Fibroblast of lung (primary cell): ENCODE results near the gene CCDC116.

Experiments
- CTCF ChIP-seq, 2 donors: IDR thresholded peaks in 1 of 2; conservative IDR thresholded peaks in 1 of 2; 1 replicate in 1 of 2; 2 replicates in 1 of 2; pipeline ENCODE4 v1.5.1; 2011 to 2012; ENCODE audit warnings: low read length in 2 of 2, control low read depth in 1 of 2, inconsistent platforms in 1 of 2, low read depth in 1 of 2, mild to moderate bottlenecking in 1 of 2
- EZH2 ChIP-seq: IDR thresholded peaks from 2 replicates; pipeline ENCODE4 v1.5.1; 2012; ENCODE audit warnings: low read length, control low read depth, mild to moderate bottlenecking; ENCODE audit errors: missing control alignments

GRCh38 chr22:21684492-21685163 lies 52.1 kb downstream of the CCDC116 start:
- no peak for TF ChIP-seq CTCF (conservative IDR thresholded peaks at IDR 0.05 in 1 of 2, IDR thresholded peaks at IDR 0.05 in 1 of 2; ENCODE audit: low read depth in 1 of 2, low read length in 2 of 2)
- no peak for TF ChIP-seq EZH2
